HG03103 (cell line): ENCODE data around the gene GFRAL.

Experiments
- ATAC-seq: cut with Tn5 transposase; IDR thresholded peaks from one replicate; pipeline ENCODE4 v1.9.1; 2021; ENCODE audit warnings: low read depth; ENCODE audit not compliant: unreplicated experiment

Gene GFRAL

GRCh38 chr6:55433446-55434130 is 106.3 kb downstream of the GFRAL start:
- ATAC-seq = no peak

- ATAC-seq = no peak
Observed at GRCh38 chr6:55437141-55437540, 109.9 kb downstream of the GFRAL start.

- ATAC-seq = no peak
Observed at GRCh38 chr6:55438203-55438602, 110.9 kb downstream of the GFRAL start.

GRCh38 chr6:55443238-55444134 is 116.2 kb downstream of the GFRAL start:
- ATAC-seq = no peak

GRCh38 chr6:55445648-55446204 is 118.5 kb downstream of the GFRAL start:
- no peak for ATAC-seq

- ATAC-seq = no peak
Observed at GRCh38 chr6:55447891-55448290, 120.6 kb downstream of the GFRAL start.

- no peak for ATAC-seq
Observed at GRCh38 chr6:55448451-55448850, 121.2 kb downstream of the GFRAL start.

- no peak for ATAC-seq
Observed at GRCh38 chr6:55449225-55449624, 122.0 kb downstream of the GFRAL start.

- ATAC-seq = no peak
Observed at GRCh38 chr6:55450005-55450404, 122.7 kb downstream of the GFRAL start.
